HG02623 (cell line): ENCODE measurements around the gene TES.
A peak's percentile ranks its signal among the peaks of the same experiment; 100 is the strongest.
"Not testable (repeated sequence)": the region's sequence is repeated elsewhere in the genome, so short reads cannot be mapped to it uniquely, and the experiment has no call there.

Experiments used
- ATAC-seq: cut with Tn5 transposase; IDR thresholded peaks from one replicate; pipeline ENCODE4 v1.9.1; 2021; ENCODE audit warnings: moderate library complexity; ENCODE audit not compliant: unreplicated experiment

Gene TES

DNA sequence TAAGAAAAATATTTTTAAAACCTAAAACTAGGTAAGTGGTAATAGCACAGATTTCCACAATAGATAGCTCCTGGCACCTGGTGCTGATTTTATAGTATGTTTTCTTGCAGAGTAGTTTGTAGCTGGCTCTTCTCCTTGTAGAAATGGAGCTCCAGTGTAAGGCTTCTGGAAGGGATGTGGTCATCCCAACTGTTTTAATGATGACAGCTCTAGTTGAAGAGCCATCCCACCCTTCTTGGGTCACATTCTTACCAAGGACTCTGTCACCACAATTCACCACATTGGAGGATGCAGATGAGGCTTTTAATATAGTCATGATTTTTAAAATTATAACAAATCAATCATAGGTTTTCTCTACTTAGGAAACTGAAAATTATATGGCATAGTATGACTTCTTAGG, 31.0 kb downstream of the TES start:
- ATAC-seq: no peak

DNA sequence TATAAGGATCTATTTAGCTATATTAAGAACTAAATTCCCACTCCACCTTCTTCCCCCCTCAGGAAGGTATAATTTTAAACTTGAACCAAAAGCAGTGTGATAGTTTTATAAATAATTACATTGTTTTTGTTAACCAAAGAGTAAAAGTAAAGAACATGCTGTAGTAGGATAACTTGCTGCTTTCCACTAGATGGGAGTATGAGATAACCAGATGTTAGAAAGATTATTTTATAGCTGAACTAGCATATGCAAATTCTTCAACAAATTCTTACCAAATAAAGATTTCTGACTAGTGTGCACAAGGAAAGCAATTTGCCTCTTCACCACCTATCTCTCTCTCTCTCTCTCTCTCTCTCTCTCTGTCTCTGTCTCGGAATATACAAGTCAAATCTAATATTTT, 31.8 kb downstream of the TES start:
- ATAC-seq: no peak

- ATAC-seq: no peak
Measured at GRCh38 chr7:116242759-116243158, 32.4 kb downstream of the TES start.

- ATAC-seq: not testable (repeated sequence)
Measured at GRCh38 chr7:116244803-116245202, 34.5 kb downstream of the TES start.

DNA sequence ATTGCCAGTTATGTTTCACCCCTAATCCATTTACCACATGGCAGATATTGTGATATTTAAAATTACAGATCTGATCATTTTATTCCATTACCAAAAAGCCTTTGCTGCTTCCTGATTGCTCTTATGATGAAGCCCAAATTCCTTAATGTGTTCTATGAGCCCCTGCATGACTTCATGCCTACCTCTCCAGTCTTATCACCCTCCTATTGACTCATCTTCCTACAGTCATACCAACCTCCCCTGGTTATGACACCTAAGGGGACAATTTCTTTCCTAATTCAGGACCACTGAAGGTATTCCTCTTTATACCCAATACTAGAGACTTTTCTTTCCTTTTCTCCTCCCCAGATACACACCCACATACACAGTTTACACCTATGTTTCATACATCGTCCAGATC, 36.0 kb downstream of the TES start:
- ATAC-seq: no peak

DNA sequence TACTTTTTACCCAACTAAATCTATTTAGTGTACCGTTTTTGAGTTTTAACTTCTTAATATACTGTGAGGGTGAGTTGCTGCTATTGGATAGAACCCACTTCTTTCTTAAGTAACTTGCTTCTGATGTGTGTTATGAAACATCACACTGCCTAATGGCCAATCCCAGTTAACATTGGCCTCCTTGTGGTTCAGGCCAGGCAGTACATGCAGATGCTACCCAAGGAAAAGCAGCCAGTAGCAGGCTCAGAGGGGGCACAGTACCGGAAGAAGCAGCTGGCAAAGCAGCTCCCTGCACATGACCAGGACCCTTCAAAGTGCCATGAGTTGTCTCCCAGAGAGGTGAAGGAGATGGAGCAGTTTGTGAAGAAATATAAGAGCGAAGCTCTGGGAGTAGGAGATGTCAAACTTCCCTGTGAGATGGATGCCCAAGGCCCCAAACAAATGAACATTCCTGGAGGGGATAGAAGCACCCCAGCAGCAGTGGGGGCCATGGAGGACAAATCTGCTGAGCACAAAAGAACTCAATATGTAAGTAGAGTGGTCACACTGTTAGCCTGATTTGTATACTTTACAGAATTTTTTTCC, 39.7 kb downstream of the TES start:
- peak; percentile 61 for ATAC-seq

DNA sequence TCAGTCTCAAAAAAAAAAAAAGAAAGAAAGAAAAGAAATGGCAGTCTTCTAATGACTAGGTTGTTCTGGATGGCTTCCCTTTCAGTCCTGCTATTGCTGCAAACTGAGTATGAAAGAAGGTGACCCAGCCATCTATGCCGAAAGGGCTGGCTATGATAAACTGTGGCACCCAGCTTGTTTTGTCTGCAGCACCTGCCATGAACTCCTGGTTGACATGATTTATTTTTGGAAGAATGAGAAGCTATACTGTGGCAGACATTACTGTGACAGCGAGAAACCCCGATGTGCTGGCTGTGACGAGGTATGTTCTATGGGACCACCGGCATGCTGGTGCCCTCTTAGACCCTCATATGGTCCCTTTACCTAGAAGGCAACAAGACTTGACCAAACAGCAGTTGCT, 41.3 kb downstream of the TES start:
- no peak for ATAC-seq

DNA sequence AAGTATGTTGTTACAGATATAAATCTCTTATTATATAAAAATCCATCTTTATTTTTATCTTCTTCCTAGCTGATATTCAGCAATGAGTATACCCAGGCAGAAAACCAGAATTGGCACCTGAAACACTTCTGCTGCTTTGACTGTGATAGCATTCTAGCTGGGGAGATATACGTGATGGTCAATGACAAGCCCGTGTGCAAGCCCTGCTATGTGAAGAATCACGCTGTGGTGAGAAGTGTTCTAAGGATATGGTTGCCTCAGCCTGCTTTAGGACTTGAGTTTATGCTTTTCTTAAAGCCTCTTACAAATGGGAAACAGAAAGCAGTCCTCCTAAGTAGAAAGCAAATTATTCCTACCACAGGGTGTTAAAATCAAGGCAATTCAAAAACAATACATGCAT, 41.9 kb downstream of the TES start:
- no peak for ATAC-seq

GRCh38 chr7:116257156-116257555, 46.8 kb downstream of the TES start:
- ATAC-seq: no peak

DNA sequence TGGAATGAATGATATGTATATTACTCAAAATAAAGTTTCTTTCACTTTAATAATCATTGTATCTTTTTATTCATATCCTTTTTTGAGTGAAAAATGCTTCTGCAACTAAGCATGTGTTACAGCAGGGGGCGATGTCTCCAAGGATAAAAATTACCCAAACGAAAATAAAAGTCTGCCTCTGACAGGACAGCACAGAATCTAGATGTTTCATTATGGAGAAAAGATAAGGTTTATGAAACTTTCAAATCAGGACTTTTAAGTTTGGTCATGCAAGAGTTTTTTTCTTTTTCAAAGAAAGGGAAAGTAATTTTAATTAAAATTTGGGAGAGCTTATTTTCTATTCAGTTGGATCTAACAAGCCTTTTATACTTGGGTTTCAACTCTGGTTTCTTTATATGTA, 48.4 kb downstream of the TES start:
- ATAC-seq: peak; percentile 44

DNA sequence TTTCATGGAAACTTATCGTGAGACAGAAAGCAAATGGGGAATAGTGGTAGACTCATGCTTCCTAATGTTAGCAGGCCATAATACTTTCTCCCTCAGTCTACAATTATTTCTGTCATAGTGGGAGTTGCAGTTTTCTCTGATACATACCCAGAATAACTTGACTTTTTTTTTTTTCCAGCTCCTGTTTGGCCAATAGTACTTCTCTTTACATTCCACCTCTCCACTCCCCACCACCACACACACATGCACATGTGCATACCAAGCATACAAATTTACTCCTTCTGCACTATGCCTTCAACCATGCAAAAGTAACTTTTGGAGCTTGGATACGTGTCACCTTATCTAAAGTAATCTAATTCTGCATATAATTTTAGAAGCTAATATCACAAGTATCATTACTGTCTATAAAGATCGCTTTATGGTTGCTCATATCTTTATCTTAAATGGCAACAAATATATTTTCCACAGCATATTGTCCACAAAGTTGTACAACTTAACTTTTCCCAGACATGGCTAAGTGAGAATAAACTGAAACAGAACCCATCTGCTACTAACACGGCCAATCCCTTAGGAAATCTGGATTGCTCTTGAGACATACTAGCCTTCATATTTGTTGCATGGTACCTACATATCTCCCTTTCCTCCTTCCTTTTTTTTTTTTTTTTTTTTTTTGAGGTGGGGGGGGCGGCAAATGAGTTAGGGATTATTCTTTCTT, 49.0 kb downstream of the TES start:
- ATAC-seq: no peak

- ATAC-seq: no peak
Measured at GRCh38 chr7:116259871-116260440, 49.6 kb downstream of the TES start.

GRCh38 chr7:116261904-116262303, 51.6 kb downstream of the TES start:
- ATAC-seq: no peak

GRCh38 chr7:116265881-116266280, 55.5 kb downstream of the TES start:
- no peak for ATAC-seq

GRCh38 chr7:116269466-116269865, 59.1 kb downstream of the TES start:
- no peak for ATAC-seq

DNA sequence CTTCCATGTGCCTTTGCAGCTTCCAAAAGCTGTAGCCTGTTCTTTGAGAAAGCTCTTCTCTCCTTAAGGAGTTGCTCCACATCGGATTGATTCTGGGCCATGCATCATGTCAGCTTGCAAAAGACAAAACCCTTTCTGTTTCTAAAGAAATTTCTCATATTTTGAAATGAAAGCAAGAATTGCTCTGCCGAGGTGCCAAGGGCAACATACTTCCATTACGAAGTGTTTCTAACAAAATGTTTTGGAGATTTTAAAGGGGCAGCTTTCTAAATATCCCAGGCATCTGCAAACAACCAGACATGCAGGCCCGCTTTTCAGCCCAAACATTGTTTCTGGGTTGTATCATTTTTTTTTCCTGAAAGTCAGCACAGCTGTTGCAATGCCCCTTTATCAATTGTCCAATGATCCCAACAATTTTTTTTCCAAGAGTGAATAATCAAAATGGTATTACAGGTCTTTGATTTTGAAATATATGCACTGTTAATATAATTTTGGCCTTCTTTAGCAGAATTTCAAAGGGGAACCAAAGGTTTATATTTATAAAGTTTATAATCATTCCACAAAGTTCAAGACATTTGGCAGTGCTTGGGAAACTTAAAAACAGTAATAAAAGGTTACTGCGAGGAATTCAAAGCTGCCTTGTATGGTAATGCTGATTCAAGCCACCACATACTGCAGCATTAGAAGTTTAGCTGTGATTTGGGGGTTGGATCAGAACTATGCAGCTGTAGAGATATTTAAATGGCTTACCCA, 61.0 kb downstream of the TES start:
- ATAC-seq: no peak

DNA sequence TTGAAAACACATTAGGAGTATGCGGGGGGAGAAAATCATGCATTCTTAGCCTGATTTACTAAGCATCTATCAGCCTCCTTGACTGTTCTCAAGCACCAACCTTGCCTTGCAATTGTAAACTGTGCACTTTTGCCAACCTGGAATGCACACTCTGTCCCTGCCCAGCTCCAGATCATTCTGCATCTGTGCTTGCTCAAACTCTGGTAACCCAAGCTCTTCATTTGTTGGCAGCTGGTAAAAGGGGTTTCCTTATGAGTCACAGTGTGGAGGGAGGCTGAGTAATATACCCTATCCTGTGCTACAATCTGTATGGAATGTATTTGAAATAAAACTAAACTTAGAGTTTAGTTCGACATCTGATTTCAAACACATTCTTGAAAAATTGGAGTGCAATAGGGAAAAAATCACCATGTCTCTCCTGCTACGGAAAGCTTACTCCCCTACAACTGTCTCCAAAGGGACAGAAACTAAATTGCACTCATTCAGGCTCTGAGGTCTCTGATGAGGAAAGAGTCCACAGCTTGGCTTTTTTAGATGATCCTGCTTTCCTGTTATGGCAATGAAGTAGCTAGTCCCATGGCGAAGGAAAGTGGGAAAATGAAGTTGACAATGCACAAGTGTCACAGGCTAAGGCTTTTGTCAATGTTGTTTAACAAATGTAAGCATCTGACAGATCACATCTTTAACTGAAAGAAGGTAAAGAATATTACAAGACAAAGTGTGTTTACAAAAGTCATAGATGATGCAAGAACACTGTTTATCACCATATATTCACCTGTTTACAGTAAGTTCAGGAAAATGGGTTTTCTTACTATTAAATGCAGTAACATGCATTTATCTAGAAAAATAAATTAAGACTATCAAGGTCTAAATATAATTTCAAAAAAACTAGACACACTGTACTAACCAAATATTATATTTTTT, 61.9 kb downstream of the TES start:
- ATAC-seq: no peak

- no peak for ATAC-seq
Measured at GRCh38 chr7:116273283-116273917, 63.1 kb downstream of the TES start.

DNA sequence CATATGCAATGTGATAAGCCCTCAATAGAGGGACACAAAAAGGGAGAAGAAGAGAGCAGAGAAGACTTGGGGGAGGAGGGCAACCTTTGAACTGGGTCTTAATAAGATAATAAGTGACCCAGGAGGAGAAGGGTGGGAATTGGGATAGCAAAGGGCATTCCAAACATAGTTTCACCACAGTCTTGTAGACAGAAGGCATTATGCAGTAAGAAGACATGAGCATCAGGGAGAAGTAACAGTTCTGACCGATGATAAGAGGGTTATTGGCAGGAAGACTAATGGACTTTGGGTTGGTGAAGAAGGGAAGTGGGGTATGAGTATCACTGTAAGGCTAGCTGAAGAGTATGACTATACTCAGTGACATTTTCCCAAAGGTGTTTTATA, 63.6 kb downstream of the TES start:
- ATAC-seq: no peak

- ATAC-seq: no peak
Measured at GRCh38 chr7:116277070-116277469, 66.7 kb downstream of the TES start.
